GM18505 (cell line): ENCODE results near the gene FLT4.

ENCODE experiments used
- ATAC-seq: cut with Tn5 transposase; IDR thresholded peaks from one replicate; pipeline ENCODE4 v1.9.1; 2021; ENCODE audit not compliant: unreplicated experiment
- POLR2A ChIP-seq: IDR thresholded peaks from 4 replicates; pipeline ENCODE4 v1.6.1; 2011; ENCODE audit warnings: borderline replicate concordance; ENCODE audit not compliant: insufficient read depth, insufficient read length; ENCODE audit errors: extremely low read depth

The FLT4 gene

DNA sequence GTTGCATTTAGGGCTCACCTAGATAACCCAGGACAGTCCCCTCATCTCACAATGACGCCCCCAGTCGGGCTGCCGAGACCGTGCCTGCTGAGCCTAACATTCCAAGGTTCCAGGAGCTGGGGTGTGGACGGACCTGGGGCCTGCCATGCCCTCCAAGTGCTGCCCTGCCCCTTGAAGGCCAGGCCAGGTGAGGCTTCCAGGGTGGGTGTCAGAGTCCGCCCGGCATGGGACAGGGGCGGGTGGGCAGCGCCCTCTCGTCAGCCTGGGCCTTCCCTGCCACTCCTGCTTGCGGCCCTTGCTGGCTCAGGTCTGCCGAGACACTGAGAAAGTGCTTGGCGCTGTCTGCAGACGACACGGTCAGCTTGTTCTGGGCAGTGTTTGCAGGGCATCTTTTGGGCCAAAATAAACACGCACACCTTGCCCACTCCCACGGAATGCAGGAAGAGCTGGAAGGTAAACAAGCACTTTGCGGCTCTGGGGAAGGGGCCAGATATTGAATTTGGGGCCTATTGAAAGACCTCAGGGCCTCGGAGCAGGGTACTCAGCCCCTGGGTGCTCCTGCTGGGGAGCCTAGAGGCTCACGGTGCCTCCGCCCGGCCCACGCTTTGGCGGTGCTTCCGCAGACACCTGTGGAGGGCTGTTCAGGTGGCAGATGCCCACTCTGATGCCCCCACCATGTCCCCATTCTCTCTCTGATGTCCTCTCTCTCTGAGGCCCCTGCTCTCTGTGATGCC, 53.9 kb downstream of the FLT4 start:
- no peak for ATAC-seq
- TF ChIP-seq POLR2A = no peak

- ATAC-seq = no peak
- no peak for TF ChIP-seq POLR2A
Observed at GRCh38 chr5:180595046-180595379, 54.4 kb downstream of the FLT4 start.

- ATAC-seq = no peak
- TF ChIP-seq POLR2A = no peak
Observed at GRCh38 chr5:180594311-180595045, 54.9 kb downstream of the FLT4 start.

DNA sequence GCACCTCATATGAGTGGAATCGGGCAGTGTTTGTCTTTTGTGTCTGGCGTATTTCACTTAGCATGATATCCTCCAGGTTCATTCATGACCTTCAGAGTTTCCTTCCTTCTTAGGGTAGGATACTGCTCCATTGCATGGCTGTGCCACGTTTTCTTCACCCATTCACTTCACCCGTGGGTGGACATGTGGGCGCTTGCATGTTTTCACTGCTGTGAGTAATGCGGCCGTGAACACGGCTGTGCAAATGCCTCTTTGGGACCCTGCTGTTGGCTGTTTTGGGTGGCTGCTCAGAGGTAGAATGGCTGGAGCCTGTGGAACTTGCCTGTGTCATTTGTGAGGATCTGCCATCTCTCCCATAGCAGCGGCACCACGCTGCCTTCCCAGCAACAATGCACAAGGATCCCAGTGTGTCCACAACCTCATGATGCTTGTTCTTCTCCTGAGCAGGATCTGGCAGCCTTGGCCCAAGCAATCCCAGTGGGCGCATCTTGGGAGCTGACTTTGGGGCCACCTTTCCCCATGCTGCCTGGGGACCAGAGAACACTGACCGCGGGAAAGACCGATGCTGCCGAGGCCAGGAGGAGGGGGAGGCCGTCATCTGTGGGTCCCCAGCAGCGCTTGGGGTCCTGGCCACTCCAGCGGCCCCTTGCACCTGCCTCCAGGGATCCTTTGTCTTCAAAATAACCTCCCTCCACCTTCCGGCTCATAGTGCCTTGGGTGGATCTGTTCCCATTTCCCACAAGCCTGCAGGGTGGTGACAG, 55.8 kb downstream of the FLT4 start:
- no peak for ATAC-seq
- TF ChIP-seq POLR2A = no peak

- no peak for TF ChIP-seq POLR2A
- ATAC-seq = no peak
Observed at GRCh38 chr5:180592176-180592575, 57.2 kb downstream of the FLT4 start.

GRCh38 chr5:180591311-180591887, 58.0 kb downstream of the FLT4 start, which contains the start of gene SCGB3A1:
TSS of gene SCGB3A1 (minus strand) at chr5:180591499. CDS start at chr5:180591462, 37 bp downstream.
- no peak for ATAC-seq
- no peak for TF ChIP-seq POLR2A

GRCh38 chr5:180590543-180591310, 58.7 kb downstream of the FLT4 start:
- no peak for ATAC-seq
- TF ChIP-seq POLR2A = no peak

DNA sequence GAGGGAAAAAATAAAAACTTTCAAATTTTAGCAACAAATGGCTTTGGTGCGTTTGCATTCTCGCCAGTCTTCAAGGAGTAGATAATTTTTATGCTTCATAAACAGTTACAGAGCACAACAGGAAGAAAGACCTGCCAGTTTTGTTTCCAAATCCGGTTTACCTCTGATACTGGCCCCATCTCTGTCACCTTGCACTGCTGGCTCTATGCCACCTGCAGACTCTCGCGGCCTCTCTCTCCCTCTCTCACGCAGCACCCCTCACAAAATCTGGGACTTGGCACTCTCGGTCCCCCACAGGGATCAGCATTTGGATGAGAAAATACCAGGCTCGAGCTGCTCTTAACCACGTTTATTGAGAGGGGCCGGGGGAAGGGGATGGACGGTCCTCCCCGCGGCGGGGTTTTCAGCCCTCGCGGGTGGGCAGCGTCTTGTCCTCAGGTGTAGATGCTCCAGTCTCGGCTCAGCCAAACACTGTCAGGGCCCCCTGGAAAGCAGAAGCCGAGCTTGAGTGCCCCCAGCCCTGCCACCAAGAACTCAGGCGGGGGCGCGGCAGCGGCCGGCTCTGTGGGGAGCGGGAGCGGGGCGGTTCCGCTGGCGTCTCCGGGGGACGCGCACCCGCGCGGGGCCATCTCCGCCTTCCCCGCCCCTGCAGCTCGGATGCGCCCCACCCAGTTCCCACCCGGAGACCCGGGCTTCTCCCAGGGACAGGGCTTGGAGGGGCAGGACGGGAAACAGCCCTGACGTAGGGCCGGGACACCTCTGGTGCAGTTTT, 59.4 kb downstream of the FLT4 start:
- ATAC-seq = no peak

DNA sequence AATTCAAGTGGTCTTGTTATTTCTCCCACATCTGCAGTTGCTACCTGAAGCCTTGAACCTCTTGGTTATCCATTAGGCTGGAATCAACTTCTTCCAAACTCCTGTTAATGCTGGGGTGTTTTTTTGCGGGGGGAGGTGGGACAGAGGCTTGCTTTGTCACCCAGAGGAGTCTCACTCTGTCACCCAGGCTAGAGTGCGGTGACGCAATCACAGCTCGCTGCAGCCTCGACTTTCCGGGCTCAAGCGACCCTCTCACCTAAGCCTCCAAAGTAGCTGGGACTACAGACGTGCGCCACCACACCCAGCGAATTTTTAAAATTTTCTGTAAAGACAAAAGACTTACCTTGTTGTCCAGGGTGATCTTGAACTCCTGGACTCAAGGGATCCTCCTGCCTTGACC, 62.5 kb downstream of the FLT4 start:
- no peak for TF ChIP-seq POLR2A
- no peak for ATAC-seq

More for the DNA sequence above, 59.4 kb downstream of the FLT4 start:
- TF ChIP-seq POLR2A = no peak

DNA sequence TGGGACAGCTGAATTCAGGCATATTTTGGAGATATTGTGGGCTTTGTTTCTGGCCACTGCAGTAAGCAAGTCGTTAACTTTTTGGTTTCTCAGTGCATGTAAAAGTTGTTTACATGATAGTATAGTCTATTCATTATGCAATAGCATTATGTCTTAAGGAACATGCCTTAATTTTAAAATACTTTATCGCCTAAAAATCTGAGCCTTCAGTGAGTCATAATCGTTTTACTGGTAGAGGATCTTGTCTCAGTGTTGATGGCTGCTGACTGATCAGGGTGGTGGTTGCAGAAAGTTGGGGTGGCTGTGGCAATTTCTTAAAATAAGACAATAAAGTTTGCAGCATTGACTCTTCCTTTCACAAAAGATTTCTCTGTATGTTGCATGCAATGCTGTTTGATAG, 63.2 kb downstream of the FLT4 start:
- no peak for ATAC-seq
- TF ChIP-seq POLR2A = no peak

- TF ChIP-seq POLR2A = no peak
Observed at GRCh38 chr5:180583738-180584137, 65.7 kb downstream of the FLT4 start.

DNA sequence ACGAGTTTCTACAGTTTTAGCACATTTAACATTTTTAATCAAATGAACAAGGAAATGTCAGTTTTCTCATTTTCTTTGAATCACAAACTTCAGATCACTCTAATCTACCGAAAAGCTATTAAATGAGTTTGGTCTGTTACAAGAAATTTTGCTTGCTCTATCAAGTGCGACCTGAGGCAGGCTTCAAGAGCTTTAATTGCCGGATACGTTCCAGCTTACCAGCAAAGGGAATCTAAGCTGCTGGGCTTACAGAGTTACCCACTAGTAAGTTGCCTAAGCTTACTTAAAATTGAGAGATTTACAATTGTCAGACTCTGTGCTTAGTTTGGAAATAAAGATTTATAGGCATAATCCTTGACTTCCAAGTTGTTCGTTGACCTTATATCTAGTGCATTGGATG, 68.7 kb downstream of the FLT4 start:
- no peak for ATAC-seq
- TF ChIP-seq POLR2A = no peak

More at GRCh38 chr5:180583738-180584137, 65.7 kb downstream of the FLT4 start:
- ATAC-seq = no peak
